ENCODE data around the gene ACAT2. TPM values are rescaled to one million over a fixed set of nuclear protein-coding genes. Genes with fewer than 3 reads are reported as not detected.

The ACAT2 gene
- polyA plus RNA-seq, 1 donor from 2014 or later = 143 TPM

DNA sequence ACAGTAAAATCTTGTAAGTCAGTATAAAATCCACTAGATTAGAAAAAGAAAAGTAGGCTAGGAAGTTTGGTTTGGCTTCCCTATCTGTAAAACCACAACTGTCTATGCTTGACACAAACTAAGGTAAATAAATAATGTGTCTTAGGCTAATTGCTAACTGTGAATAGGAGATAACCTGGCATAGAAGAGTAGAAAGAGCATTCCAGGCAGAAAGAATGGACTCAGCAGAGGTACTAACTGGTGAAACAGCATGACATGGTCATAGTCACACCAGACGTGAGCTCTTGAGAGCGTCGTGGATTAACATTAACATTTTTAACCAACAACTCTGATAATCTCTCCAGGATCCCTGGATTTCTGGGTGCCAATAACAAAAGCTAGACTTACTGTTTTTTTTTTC, 43.2 kb upstream of the ACAT2 start:
- Histone ChIP-seq H3K9ac (ENCODE audit: low read length) (no peak overlapping the region), H3K9me2 (ENCODE audit: insufficient read depth, low read length) (no peaks in the 10 kb centered on the region), H2AFZ (ENCODE audit: low read depth, low read length) (no peak overlapping the region), H3K27me3 (ENCODE audit: insufficient read depth, low read depth, low read length) (no peaks in the 10 kb centered on the region), H3K36me3 (ENCODE audit: insufficient read depth, low read length) (no peaks in the 10 kb centered on the region), H3K9me3 (ENCODE audit: low read length) (no peaks in the 10 kb centered on the region), H3K4me2 (ENCODE audit: low read length) (no peak overlapping the region), H3F3A (ENCODE audit: insufficient read depth, low read length, poor library complexity, severe bottlenecking) (no peaks in the 10 kb centered on the region), H3K27ac (ENCODE audit: low read length) (no peak overlapping the region), H4K20me1 (ENCODE audit: insufficient read depth) (no peaks in the 10 kb centered on the region), H3K79me2 (replicated peaks; ENCODE audit: insufficient read depth, low read length) (peaks cover 14% of the 10 kb centered on the region), H3K4me3 (ENCODE audit: low read length) (no peak overlapping the region)
- TF ChIP-seq POLR2AphosphoS5 (IDR thresholded peaks at IDR 0.05) (no peak), RAD21 (conservative IDR thresholded peaks at IDR 0.05) (no peak), MXI1 (conservative IDR thresholded peaks at IDR 0.05; ENCODE audit: poor library complexity, severe bottlenecking) (no peak), EZH2 (IDR thresholded peaks at IDR 0.05; ENCODE audit: borderline replicate concordance, insufficient read depth, low read length, poor library complexity, severe bottlenecking) (no peak), SMC3 (conservative IDR thresholded peaks at IDR 0.05; ENCODE audit: poor library complexity) (no peak), EP300 (conservative IDR thresholded peaks at IDR 0.05; ENCODE audit: poor library complexity, severe bottlenecking) (no peak), TAF1 (IDR thresholded peaks at IDR 0.05; ENCODE audit: low read depth) (no peak)
- TF ChIP-seq, protein P1, sequence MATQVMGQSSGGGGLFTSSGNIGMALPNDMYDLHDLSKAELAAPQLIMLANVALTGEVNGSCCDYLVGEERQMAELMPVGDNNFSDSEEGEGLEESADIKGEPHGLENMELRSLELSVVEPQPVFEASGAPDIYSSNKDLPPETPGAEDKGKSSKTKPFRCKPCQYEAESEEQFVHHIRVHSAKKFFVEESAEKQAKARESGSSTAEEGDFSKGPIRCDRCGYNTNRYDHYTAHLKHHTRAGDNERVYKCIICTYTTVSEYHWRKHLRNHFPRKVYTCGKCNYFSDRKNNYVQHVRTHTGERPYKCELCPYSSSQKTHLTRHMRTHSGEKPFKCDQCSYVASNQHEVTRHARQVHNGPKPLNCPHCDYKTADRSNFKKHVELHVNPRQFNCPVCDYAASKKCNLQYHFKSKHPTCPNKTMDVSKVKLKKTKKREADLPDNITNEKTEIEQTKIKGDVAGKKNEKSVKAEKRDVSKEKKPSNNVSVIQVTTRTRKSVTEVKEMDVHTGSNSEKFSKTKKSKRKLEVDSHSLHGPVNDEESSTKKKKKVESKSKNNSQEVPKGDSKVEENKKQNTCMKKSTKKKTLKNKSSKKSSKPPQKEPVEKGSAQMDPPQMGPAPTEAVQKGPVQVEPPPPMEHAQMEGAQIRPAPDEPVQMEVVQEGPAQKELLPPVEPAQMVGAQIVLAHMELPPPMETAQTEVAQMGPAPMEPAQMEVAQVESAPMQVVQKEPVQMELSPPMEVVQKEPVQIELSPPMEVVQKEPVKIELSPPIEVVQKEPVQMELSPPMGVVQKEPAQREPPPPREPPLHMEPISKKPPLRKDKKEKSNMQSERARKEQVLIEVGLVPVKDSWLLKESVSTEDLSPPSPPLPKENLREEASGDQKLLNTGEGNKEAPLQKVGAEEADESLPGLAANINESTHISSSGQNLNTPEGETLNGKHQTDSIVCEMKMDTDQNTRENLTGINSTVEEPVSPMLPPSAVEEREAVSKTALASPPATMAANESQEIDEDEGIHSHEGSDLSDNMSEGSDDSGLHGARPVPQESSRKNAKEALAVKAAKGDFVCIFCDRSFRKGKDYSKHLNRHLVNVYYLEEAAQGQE (IDR thresholded peaks at IDR 0.05; ENCODE audit: borderline replicate concordance) = no peak
- TF ChIP-seq, protein P2, sequence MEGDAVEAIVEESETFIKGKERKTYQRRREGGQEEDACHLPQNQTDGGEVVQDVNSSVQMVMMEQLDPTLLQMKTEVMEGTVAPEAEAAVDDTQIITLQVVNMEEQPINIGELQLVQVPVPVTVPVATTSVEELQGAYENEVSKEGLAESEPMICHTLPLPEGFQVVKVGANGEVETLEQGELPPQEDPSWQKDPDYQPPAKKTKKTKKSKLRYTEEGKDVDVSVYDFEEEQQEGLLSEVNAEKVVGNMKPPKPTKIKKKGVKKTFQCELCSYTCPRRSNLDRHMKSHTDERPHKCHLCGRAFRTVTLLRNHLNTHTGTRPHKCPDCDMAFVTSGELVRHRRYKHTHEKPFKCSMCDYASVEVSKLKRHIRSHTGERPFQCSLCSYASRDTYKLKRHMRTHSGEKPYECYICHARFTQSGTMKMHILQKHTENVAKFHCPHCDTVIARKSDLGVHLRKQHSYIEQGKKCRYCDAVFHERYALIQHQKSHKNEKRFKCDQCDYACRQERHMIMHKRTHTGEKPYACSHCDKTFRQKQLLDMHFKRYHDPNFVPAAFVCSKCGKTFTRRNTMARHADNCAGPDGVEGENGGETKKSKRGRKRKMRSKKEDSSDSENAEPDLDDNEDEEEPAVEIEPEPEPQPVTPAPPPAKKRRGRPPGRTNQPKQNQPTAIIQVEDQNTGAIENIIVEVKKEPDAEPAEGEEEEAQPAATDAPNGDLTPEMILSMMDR (IDR thresholded peaks at IDR 0.05; ENCODE audit: poor library complexity, severe bottlenecking) = no peak

DNA sequence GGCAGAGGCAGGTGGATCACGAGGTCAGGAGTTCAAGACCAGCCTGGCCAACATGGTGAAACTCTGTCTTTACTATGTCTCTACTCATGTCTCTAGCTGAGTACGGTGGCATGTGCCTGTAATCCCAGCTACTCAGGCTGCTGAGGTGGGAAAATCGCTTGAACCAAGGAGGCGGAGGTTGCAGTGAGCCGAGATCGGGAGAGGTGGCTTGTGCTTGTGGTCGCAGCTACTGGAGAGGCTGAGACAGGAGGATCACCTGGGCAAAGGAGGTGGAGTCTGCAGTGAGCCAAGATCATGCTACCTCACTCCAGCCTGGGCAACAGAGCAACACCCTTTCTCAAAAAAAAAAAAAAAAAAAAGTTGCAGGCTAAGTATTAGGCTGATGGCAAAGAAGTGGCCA, 42.6 kb upstream of the ACAT2 start:
- Histone ChIP-seq H3K27ac (ENCODE audit: low read length) (no peak overlapping the region), H3K4me3 (ENCODE audit: low read length) (no peak overlapping the region), H3K9me3 (ENCODE audit: low read length) (no peaks in the 10 kb centered on the region), H3K9ac (ENCODE audit: low read length) (no peak overlapping the region), H2AFZ (ENCODE audit: low read depth, low read length) (no peak overlapping the region), H3K27me3 (ENCODE audit: insufficient read depth, low read depth, low read length) (no peaks in the 10 kb centered on the region), H3K36me3 (ENCODE audit: insufficient read depth, low read length) (no peaks in the 10 kb centered on the region), H3K79me2 (replicated peaks; ENCODE audit: insufficient read depth, low read length) (peaks cover 17% of the 10 kb centered on the region), H3F3A (ENCODE audit: insufficient read depth, low read length, poor library complexity, severe bottlenecking) (no peaks in the 10 kb centered on the region), H3K9me2 (ENCODE audit: insufficient read depth, low read length) (no peaks in the 10 kb centered on the region), H3K4me2 (ENCODE audit: low read length) (no peak overlapping the region), H4K20me1 (ENCODE audit: insufficient read depth) (no peaks in the 10 kb centered on the region)
- TF ChIP-seq MXI1 (conservative IDR thresholded peaks at IDR 0.05; ENCODE audit: poor library complexity, severe bottlenecking) (no peak), POLR2AphosphoS5 (IDR thresholded peaks at IDR 0.05) (no peak), TAF1 (IDR thresholded peaks at IDR 0.05; ENCODE audit: low read depth) (no peak), SMC3 (conservative IDR thresholded peaks at IDR 0.05; ENCODE audit: poor library complexity) (no peak)
- TF ChIP-seq, protein P2 (IDR thresholded peaks at IDR 0.05; ENCODE audit: poor library complexity, severe bottlenecking) = no peak
